Retina (tissue), 1 donor: Measurements from ENCODE around the gene DOCK10.
A peak's percentile ranks its signal among the peaks of the same experiment; 100 is the strongest.

Experiments used
- DNase-seq: peaks from one replicate; pipeline ENCODE4 v3.0.0-alpha.2; 2016

Gene DOCK10

DNA sequence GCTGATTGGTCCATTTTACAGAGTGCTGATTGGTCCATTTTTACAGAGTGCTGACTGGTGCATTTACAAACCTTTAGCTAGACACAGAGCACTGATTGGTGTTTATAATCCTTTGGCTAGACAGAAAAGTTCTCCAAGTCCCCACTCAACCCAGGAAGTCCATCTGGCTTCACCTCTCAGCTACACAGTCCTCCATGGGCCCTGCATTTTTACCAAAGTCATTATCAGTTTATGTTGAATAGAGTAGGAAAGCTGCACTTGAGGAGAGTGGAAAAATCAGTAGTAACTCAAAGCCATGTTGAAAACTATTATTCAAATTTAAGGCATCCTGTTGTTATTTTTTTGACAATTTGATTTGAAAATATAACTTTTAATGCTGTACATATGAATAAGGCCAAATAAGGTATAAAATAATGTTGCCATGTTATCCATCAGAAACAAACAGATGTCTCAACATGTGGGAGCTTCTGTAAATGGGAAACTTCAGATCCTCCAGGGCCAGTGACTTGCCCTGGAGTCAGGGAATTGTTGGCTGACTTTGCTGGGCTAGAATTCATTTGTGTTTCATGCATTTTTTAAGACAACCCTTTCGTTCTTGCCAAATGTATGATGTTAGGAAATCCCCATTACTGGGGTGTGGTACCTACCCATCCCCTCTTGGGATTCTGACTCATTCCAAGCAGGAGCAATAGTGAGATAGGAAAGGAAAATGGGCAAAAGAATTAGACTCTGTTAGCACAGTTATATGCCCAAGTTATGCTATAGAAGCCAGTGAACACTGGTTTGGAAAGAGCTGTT lies 288.3 kb downstream of the DOCK10 start:
- DNase-seq = no peak

DNA sequence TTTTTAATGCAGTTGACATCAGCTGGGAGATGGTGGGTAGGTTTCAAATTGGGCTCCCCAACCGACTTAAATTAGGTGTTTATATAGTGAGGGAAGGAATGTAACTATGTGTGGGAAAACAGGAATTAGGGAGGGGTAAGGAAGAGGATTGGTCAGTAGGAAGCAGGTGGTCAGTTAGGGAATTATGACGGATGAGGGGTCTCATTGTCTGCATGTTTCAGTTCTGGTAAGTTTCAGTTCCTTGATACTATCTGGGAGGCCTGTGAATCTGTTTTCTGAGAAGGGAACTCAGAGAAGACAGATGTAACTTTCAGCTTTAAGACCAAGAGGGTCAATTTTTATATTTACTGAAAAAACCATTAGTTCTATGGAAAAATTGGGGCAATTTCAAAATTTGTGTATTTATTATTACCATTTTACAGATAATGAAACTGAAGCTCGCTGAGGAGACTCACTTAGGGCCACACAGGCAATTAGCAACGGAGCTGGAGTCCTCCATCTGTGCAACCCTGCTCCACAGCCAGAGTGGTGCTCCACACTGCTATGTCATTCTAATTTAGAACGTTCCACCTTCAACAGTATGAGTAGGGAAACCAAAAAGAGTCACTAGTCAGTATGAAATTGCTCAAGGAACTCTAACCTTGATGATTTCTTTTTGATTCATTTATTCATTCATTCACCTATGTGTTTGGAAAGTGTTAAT lies 290.1 kb downstream of the DOCK10 start:
- DNase-seq = no peak

DNA sequence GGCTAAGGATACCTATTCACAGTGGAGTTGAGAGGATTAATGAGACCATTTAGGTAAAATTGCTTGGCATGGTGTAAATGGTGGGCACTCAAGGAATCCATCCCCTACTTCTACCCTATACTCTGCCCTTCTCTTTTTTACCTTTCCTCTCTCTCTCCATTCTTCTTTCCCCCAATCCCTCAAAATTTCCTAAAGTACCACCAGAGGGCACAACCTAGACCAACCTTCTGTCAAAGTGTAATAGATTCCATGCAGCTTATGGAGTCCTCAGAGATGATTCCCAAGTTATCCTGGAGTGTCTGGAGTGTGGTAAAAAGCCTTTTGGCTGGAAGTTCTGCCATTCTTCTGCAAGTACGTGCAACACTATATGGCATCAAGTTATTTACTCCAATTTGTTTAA lies 293.1 kb downstream of the DOCK10 start:
- DNase-seq = no peak

DNA sequence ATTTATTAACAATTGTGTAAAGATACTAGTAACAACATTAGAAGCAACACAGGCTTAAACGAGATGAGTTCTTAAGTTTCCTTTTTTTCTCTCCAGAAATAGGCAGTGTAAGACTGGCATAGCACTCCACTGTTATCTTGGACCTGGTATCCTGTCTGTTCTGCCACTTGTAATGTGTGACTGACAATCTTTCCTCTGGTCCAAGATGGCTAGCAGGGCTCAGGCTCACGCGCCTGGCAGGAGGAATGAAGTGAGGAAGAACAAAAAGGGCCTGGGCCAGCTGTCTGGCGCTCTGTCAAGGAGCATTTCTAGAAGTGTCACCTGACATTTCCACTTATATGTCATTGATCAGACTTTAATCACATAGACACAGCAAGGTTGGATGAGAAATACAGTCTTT lies 294.5 kb downstream of the DOCK10 start:
- DNase-seq = no peak

DNA sequence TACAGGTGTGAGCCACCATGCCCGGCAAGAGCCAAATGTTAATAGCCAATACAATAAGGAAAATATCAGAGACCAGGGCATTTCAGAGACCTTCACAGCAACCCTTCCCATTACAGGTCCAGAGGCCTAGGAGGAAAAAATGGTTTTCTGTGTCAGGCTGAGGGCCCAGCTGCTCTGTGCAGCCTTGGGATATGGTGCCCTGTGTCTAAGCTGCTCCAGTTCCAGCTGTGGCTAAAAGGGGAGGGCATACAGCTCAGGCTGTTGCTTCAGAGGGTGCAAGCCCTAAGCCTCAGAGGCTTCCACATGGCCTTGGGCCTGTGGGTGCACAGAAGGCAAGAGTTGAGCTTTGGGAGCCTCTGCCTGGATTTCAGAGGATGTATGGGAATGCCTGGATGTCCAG lies 306.0 kb downstream of the DOCK10 start:
- DNase-seq = no peak

DNA sequence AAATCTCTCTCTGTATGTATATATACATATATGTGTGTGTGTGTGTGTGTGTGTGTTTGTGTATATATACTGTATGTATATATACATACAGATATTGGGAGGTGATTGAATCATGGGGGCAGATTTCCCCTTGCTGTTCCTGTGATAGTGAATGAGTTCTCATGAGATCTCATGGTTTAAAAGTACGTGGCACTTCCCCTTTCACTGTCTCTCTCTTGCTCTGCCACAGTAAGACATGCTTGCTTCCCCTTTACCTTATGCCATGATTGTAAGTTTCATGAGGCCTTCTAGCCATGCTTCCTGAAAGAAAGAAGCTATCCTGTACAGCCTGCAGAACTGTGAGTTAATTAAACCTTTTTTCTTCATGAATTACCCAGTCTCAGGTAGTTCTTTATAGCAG lies 307.3 kb downstream of the DOCK10 start:
- no peak for DNase-seq

DNA sequence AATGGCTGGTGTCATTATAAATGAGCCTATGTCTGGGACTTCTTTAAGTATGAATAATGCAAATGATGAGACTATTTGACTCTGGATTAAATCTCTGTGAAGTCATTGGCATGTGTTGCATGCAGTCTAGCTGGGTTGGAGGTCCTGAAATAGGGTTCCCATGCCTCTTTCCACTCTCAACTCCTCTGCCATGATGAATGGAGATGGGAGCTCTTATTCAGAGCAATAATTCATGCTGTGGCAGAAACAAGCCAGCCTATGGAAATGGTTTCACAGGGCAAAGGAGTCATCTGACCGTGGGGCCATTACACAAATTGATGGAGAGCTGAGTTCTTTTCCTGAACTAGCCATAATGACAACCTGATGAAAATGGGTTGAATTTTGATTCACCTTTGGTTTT lies 310.6 kb downstream of the DOCK10 start:
- no peak for DNase-seq

DNA sequence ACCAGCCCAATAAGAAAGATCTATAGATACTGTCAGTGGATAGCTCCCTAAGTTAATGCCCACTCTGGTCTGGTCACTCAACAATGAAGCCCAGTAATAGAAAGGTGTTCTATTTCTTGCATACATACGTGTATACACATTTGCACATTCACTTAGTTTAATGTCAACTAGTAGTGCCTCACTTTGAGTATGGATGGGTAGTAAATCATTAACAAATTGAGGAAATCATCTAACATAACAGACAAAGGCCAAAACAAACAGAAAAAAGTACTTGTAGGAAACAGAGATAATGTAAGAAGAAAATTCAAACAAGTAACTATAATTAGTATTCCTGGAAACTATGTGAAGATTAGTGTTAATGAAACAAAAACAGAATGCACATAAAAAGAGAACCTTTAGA lies 312.8 kb downstream of the DOCK10 start:
- no peak for DNase-seq

DNA sequence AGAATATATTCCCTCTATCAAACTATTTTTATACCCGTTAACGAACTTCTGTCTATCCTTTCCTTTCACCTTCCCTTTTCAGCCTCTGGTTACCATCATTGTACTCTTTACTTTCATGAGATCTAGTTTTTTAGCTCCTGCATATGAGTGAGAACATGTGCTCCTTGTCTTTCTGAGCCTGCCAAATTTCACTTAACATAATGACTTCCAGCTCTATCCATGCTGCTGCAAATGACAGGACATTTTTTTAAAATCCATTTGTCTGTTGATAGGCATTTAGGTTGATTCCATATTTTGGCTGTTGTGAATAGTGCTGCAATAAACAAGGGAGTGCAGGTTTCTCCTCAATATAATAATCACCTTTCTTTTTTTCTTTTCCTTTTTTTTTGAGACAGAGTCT lies 317.9 kb downstream of the DOCK10 start:
- no peak for DNase-seq

DNA sequence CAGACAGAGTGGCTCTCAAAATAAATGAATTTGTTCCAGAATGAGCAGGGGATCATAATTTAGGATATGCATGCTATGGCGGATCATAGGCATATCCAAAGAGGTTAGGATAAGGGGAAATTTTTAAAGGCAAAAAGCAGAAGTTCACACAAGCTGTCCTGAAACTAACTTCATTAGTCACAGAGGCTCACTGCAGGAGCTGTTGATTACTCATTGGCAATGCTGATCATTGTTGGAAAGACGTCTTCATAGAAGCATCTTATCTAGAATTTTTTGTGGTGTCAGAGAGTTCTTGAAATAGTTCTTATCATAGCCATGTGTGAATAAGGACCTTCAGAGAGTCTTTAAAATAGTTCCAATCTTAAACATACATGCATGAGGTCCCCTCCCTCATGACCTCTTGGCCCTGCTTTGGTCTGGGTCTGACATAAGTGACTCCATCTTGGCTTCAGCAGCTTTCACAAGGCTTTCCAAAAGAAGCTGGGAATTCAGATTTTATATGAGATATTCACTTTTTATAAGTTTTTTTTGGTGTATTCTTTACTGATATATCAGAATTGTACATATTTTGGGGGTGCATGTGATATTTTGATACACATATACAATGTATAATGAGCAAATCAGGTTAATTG lies 318.6 kb downstream of the DOCK10 start:
- DNase-seq = no peak

DNA sequence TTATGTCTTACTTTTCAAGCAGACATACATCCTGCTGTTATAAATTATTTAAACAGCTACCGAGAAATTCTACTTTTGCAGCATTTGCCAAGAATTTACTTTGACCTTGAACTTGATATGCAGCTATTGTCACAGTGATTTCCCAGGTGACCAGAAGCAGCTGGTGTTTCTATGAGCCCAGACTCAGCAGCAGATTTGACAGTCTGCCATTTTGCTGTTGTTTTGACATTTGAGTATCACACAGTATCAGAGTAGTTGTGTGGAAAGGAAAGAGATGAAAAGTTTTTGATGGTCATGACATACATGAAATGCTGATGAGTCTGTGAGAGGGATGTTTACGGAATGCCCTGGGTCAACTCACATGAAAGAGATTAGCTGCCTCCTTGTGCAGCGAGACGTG lies 319.5 kb downstream of the DOCK10 start:
- peak; percentile 14 for DNase-seq

DNA sequence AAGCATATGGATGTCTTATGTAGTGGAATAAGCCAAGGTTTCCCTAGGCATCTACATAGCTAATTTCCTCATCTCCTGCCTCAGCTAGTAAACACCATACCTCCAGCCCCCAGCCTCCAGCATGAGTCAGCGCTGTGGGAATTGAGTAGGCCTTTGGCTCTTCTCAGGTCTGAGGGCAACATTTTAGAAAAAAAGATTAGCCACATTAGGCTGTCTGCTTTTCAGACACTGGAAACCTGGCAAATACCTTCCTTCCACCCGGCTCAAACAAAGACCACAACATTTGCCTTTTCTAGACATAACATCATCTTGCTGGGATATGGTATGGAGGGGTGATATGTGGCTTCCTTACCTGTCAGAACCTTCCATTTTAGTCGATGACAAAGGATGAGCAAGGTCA lies 320.0 kb downstream of the DOCK10 start:
- DNase-seq = peak; percentile 9

DNA sequence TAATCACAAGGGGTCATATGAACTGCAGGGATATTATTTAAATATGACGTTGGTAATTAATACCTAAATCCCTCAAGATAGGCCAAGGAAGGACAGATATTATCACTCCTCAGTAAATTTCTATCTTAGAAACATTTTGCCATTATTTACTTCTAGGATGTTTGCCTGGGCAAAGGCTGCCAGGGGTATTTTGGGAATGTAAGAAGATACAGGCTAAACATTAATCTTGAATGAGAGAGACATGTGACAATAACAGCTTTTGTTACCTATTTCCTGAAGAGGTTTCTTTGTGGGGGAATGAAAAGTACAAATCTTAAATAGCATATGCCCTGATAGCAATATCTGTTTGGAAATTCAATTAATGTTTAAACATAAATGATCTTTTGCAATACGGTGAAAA lies 325.3 kb downstream of the DOCK10 start:
- DNase-seq = no peak

DNA sequence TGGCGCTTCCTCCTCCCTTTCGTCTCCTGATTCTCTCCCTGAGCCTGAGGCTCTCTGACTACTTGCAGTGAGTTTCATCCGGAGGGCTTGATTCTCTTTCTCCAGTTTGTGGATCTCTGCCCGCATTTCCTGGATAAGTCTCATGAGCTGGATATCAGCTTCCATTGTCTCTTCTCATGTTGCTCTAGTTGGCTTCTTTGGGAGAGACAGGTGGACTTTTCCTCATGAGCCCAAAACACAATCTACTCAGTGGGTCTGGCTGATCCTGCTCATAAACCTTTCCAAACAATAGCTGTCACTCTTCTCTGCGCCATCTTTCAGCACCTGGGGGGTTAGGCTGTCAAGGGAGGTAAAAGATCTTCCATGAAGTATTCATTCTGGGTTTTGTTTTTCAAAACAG lies 326.1 kb downstream of the DOCK10 start, which contains the start of gene CCDC195:
TSS of gene CCDC195 (minus strand) at position 165 of the 400 bp plus-strand sequence. CDS start at position 165, 0 bp downstream.
- DNase-seq = no peak
